K562 (cell line): ENCODE results near the gene PHF20. TPM values are rescaled to one million over a fixed set of nuclear protein-coding genes. Genes with fewer than 3 reads are reported as not detected.

Experiments used
- ADNP ChIP-seq: fragments of 200-800 bp; sonication (Bioruptor generic); IDR thresholded peaks from 2 replicates; pipeline ENCODE4 v1.6.1; 2016; ENCODE audit warnings: missing genetic modification characterization, missing compliant biosample characterization
- DPF2 ChIP-seq: fragments of 450-650 bp; IDR thresholded peaks from 2 replicates; pipeline ENCODE4 v1.6.1; 2016
- MAZ ChIP-seq, 2 experiments: fragments of 450-650 bp in 1 of 2; sonication (generic) in 1 of 2; formaldehyde crosslinking; IDR thresholded peaks in 1 of 2; conservative IDR thresholded peaks in 1 of 2; 2 replicates each; pipeline versions ENCODE4 v1.4.0 to v1.5.0; 2020; ENCODE audit warnings: mild to moderate bottlenecking in 1 of 2, missing genetic modification reagents in 1 of 2
- polyA plus RNA-seq, 8 experiments: library from polyadenylated mRNA; depleted of rRNA in 4 of 8; stranded (reverse) in 5 of 8; unstranded in 3 of 8; fragments of >200 nt; fragmentation: Nextera tagmentation in 2 of 8; fragmentation: Illumina TruSeq in 1 of 8; extraction: Ambion mirVana in 2 of 8; extraction: Trizol in 1 of 8; gene quantifications; 2 replicates each; pipeline versions ENCODE4 v1.2.1 to v1.2.3, GENCODE V29; 2011 to 2014; ENCODE audit warnings: inconsistent platforms in 1 of 8, missing spikeins in 1 of 8
- total RNA-seq, 7 experiments: library from RNA; depleted of rRNA in 6 of 7; stranded (reverse); fragments of >200 nt in 6 of 7; fragmentation: Illumina TruSeq in 2 of 7; extraction: Trizol in 2 of 7; gene quantifications; 2 replicates each; pipeline versions ENCODE4 v1.2.1 to v1.2.3, GENCODE V29; 2011 to 2021; ENCODE audit warnings: low replicate concordance in 1 of 7
- TF ChIP-seq, protein P1 (sequence below): fragments of 450-650 bp; IDR thresholded peaks from 2 replicates; pipeline ENCODE4 v1.6.1; 2016; ENCODE audit warnings: low read depth

PHF20 gene
- total and polyA plus RNA-seq, 9 of the 15 experiments (the other 6 are each of a cell fraction or from before 2014, with no cell fraction given), result 49.9 to 196 (median 70.7) TPM

DNA sequence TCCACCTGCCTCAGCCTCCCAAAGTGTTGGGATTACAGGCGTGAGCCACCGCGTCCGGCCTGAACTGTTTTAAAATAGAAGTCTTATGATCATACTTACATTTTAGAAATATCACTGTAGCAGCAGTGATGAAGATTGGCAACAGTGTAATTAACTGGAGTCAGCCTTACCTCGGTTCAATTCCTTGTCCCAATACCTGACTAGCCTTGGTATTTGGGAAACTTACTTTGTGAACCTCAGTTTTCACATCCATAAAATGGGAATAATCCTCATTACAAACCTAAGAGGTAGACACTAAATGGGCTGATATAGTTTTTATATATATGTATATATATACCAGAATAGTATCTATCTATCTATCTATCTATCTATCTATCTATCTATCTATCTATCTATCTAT, 19.3 kb downstream of the PHF20 start (continued):
- TF ChIP-seq, protein P1, sequence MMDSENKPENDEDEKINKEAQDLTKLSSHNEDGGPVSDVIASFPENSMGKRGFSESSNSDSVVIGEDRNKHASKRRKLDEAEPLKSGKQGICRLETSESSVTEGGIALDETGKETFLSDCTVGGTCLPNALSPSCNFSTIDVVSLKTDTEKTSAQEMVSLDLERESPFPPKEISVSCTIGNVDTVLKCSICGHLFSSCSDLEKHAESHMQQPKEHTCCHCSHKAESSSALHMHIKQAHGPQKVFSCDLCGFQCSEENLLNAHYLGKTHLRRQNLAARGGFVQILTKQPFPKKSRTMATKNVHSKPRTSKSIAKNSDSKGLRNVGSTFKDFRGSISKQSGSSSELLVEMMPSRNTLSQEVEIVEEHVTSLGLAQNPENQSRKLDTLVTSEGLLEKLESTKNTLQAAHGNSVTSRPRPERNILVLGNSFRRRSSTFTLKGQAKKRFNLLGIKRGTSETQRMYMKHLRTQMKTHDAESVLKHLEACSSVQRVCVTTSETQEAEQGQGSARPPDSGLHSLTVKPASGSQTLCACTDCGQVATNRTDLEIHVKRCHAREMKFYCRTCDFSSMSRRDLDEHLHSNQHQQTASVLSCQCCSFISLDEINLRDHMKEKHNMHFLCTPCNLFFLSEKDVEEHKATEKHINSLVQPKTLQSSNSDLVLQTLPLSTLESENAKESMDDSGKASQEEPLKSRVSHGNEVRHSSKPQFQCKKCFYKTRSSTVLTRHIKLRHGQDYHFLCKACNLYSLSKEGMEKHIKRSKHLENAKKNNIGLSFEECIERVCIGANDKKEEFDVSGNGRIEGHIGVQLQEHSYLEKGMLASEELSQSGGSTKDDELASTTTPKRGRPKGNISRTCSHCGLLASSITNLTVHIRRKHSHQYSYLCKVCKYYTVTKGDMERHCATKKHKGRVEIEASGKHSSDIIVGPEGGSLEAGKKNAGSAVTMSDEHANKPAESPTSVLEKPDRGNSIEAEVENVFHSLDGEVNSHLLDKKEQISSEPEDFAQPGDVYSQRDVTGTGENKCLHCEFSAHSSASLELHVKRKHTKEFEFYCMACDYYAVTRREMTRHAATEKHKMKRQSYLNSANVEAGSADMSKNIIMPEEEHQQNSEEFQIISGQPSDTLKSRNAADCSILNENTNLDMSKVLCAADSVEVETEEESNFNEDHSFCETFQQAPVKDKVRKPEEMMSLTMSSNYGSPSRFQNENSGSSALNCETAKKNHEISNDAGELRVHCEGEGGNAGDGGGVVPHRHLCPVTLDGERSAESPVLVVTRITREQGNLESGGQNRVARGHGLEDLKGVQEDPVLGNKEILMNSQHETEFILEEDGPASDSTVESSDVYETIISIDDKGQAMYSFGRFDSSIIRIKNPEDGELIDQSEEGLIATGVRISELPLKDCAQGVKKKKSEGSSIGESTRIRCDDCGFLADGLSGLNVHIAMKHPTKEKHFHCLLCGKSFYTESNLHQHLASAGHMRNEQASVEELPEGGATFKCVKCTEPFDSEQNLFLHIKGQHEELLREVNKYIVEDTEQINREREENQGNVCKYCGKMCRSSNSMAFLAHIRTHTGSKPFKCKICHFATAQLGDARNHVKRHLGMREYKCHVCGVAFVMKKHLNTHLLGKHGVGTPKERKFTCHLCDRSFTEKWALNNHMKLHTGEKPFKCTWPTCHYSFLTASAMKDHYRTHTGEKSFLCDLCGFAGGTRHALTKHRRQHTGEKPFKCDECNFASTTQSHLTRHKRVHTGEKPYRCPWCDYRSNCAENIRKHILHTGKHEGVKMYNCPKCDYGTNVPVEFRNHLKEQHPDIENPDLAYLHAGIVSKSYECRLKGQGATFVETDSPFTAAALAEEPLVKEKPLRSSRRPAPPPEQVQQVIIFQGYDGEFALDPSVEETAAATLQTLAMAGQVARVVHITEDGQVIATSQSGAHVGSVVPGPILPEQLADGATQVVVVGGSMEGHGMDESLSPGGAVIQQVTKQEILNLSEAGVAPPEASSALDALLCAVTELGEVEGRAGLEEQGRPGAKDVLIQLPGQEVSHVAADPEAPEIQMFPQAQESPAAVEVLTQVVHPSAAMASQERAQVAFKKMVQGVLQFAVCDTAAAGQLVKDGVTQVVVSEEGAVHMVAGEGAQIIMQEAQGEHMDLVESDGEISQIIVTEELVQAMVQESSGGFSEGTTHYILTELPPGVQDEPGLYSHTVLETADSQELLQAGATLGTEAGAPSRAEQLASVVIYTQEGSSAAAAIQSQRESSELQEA, result no peak
- TF ChIP-seq MAZ (CRISPR knock-in tag; conservative IDR thresholded peaks at IDR 0.05 in 1 of 2, IDR thresholded peaks at IDR 0.05 in 1 of 2), result no peak
- TF ChIP-seq ADNP, result peak; percentile 71
- no peak for TF ChIP-seq DPF2
